GM19043 (cell line): Measurements from ENCODE around the gene ZMIZ2.
"Not testable (repeated sequence)": the region's sequence is repeated elsewhere in the genome, so short reads cannot be mapped to it uniquely, and the experiment has no call there.

Experiments used
- ATAC-seq: cut with Tn5 transposase; IDR thresholded peaks from one replicate; pipeline ENCODE4 v1.9.1; 2021; ENCODE audit warnings: low read depth; ENCODE audit not compliant: unreplicated experiment

The ZMIZ2 gene

GRCh38 chr7:44748045-44748947, at the start of gene ZMIZ2:
ZMIZ2 (plus strand) TSS chr7:44748847; CDS start chr7:44756250, 7,403 bp downstream.
- ATAC-seq, result peak; percentile 60

- not testable (repeated sequence) for ATAC-seq
Measured at GRCh38 chr7:44699598-44699997, 49.0 kb upstream of the ZMIZ2 start.

GRCh38 chr7:44700322-44700721, 48.3 kb upstream of the ZMIZ2 start:
- ATAC-seq, result no peak

GRCh38 chr7:44703391-44703790, 45.3 kb upstream of the ZMIZ2 start:
- not testable (repeated sequence) for ATAC-seq

- no peak for ATAC-seq
Measured at GRCh38 chr7:44703921-44704320, 44.7 kb upstream of the ZMIZ2 start.

- no peak for ATAC-seq
Measured at GRCh38 chr7:44705434-44705833, 43.2 kb upstream of the ZMIZ2 start.

- no peak for ATAC-seq
Measured at GRCh38 chr7:44706788-44707557, 41.7 kb upstream of the ZMIZ2 start.

- no peak for ATAC-seq
Measured at GRCh38 chr7:44707558-44708230, 41.0 kb upstream of the ZMIZ2 start.

GRCh38 chr7:44709011-44709915, 39.4 kb upstream of the ZMIZ2 start:
- ATAC-seq, result no peak

- ATAC-seq, result no peak
Measured at GRCh38 chr7:44709945-44710596, 38.6 kb upstream of the ZMIZ2 start.

GRCh38 chr7:44711528-44711927, 37.1 kb upstream of the ZMIZ2 start:
- no peak for ATAC-seq

GRCh38 chr7:44712012-44712411, 36.6 kb upstream of the ZMIZ2 start:
- no peak for ATAC-seq

- no peak for ATAC-seq
Measured at GRCh38 chr7:44713141-44713540, 35.5 kb upstream of the ZMIZ2 start.

- ATAC-seq, result no peak
Measured at GRCh38 chr7:44713680-44714335, 34.8 kb upstream of the ZMIZ2 start.

- ATAC-seq, result no peak
Measured at GRCh38 chr7:44716205-44716604, 32.4 kb upstream of the ZMIZ2 start.

GRCh38 chr7:44720301-44720700, 28.3 kb upstream of the ZMIZ2 start:
- no peak for ATAC-seq

- no peak for ATAC-seq
Measured at GRCh38 chr7:44724276-44724675, 24.4 kb upstream of the ZMIZ2 start.

- ATAC-seq, result not testable (repeated sequence)
Measured at GRCh38 chr7:44726250-44726649, 22.4 kb upstream of the ZMIZ2 start.
